HG03558 (cell line): ENCODE data around the gene DPY19L1.
"Not testable (repeated sequence)": the region's sequence is repeated elsewhere in the genome, so short reads cannot be mapped to it uniquely, and the experiment has no call there.

ENCODE experiments used
- ATAC-seq: cut with Tn5 transposase; IDR thresholded peaks from one replicate; pipeline ENCODE4 v1.9.1; 2021; ENCODE audit warnings: moderate number of reproducible peaks; ENCODE audit not compliant: unreplicated experiment; ENCODE audit errors: extremely low read depth

The DPY19L1 gene

DNA sequence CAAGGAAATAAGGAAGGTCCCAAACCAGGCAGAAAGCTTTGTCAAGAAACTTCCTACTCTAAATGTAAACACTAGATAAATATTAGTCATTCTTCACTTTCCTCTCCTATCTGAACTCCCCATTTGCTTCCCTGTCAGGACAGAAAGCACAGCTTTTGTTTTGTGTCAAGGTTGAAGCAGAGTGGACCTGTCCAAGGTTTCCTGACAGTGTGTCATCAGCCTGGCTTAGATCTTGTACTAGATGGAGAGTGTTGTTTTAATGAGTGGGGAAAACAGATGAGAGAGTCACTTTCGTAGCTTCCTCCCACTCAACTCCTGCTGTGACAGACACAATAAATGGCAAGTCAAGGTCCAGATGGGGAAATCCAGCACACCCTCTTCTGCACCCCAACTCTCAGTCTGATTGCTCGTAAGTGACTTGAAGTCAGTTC is 101.5 kb downstream of the DPY19L1 start:
- ATAC-seq, result not testable (repeated sequence)

DNA sequence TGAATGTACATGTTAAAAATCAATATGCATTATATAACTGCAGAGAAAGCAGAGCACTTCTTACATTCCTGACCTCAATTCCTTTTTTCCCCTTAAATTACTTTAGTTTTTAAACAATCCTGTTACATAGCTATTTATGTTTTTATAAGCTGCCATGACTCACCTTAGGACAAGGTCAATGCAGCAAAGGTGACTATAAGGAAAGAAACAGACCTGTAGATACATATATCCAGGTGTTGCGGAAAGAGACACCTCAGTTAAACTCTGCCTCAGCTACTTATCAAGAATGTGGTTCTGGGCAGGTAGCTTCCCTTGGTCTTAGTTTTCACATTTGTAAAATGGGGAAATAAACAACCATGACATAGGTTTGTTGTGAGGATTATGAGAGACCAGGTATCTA is 105.5 kb downstream of the DPY19L1 start:
- ATAC-seq, result no peak

DNA sequence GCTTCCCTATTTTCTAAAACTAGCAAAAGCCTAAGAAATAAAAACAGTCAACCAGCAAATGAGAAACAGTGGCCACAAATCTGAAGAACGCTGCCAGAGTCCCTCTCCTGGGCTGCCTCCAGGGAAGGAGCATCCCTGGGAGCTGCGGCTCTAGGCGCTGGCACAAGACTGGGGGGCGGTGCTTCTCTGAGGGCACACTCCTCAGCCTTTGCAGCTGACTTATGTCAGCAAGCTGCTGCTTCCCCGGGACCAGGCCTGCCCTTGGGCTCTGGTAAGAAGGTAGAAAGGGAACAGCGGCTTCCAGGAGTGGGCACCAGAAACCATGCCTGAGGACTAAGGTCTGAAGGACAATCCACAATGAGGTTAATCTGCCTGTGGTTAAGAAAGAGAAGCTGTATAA is 107.5 kb downstream of the DPY19L1 start:
- ATAC-seq, result not testable (repeated sequence)

DNA sequence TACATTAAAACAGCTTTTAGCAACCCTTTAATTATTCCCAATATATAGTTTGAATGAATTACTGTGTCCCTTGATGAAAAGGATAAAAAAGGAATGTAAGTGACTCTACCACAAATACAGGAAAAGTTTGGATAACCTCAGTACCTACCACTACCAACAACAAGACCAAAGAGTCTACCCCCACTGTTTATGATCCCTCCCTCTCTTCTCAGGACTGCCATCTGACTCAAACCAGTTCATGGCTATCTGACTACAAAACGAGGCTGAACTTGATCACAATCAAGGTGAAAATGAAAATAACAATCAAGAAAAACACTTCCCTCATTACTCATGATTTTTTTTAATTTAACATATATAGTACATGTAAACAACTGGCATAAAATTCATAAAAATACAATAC is 108.7 kb downstream of the DPY19L1 start:
- no peak for ATAC-seq

DNA sequence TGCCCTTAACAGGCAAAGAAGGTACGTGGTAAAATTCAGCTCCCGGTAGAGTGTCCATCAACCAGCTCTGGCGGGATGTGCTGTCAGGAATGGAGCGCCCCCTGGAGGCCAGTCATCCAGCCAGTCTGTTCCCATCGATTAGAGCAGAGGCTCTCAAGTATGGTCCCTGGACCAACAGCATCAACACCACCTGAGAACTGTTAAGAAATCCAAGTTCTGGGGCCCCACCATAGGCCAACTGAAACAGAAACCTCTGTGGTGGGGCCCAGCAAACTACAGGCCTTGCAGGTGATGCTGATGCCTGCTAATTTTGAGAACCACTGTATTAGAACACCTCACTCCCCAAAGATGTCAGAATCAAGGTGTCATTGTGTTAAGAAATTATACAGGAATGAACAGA is 109.2 kb downstream of the DPY19L1 start:
- peak; percentile 54 for ATAC-seq

DNA sequence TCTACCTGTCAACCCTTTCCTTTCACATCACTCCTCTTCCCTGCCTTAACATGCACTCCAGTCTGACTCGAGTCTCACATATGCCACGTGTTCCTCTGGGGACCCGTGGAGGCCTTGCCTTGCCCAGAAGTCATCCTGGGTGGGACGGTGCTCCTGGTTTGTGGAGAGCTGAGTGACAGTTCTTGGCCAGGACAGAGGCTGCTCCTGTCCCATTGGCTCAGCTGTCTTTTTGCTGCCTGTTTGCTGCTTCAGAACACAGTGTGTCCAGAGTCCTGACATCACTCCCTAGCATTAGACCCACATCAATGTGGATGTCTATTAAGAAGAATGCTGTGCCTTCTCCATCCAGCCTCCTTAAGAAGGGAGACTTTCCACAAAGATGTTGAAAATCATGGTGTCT is 116.8 kb downstream of the DPY19L1 start:
- ATAC-seq, result not testable (repeated sequence)

DNA sequence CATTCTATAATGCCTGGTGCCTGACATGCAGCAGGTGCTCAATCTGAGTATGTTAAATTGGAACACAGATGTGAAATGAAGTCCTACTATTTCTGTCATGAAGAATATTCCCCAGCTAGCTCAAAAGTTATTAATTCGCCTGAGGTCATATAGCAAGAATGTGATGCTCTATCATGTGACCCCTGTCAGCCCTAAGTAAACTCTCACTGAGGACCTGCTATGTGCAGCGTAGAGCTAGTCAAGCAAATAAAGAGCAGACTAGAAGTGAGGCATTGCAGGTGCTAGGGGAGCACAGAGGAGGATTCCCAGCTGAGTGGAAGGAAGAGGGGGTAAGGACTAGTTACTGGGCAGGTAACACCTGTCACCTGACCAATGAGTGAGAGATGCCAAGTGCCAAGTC is 118.2 kb downstream of the DPY19L1 start:
- not testable (repeated sequence) for ATAC-seq

DNA sequence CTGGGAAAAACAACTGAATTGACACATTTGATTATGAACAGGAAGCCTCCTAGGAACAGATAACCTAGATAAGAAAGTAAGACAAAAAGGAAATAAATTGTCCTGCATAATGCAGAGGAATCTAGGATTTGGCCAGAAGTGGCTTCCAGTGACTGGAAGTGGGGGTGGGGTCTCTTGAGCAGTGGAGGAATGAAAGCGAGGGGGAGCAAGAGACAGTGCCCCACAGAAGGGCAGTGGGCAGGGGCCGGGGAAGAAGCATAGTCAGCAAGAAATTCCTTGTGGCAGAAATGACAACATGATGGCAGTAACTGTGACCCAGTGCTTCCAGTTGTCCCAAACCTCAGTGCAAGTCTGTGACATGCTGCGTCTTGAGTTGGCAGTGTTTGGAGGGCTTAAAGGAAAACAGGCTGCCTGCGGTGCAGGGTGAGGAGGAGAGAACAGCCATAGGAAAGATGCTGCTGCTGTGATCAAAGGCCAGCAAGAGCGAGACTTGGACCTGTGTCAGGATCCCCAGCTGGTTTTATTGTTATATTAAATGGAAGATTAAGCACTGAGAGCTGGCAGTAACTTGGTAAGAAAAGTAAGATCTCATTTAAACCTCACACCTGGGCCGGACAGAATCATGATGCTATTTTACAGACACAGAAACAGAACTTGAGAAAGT is 119.0 kb downstream of the DPY19L1 start:
- not testable (repeated sequence) for ATAC-seq

DNA sequence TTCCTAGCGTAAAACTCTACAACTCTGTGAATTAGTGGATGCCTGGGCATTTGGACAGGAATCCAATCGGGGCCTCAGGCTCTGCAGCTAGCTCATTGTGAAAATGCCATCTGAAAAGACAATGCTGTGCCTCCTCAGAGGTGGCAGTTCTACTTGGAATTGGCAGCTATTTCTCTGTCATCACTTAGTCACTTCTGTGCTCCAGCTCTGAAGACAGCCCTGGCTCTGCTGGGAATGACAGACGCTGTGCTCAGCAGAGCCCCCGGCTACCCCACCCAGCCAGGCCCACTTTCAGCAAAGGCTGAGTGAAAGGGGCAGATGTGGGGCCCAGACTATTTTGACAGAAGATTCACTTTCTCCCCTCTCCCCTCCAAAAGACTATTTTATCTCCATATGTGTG is 119.8 kb downstream of the DPY19L1 start:
- ATAC-seq, result not testable (repeated sequence)

DNA sequence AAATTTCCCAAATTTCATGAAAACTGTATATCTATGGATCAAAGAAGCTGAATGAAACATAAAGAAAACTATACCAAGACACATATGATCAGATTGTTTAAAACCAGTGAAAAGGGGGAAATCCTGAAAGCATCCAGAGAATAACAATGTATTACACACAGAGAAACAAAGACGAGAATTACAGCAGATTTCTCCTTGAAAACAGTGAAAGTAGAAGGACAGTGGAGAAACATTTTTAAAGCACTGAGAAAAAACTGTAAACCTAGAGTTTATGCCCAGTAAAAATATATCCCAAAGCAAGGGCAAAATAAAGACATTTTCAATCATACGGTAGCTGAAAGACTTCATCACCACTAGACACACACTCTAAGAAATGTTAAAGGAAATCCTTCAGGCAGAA is 121.0 kb downstream of the DPY19L1 start:
- no peak for ATAC-seq

DNA sequence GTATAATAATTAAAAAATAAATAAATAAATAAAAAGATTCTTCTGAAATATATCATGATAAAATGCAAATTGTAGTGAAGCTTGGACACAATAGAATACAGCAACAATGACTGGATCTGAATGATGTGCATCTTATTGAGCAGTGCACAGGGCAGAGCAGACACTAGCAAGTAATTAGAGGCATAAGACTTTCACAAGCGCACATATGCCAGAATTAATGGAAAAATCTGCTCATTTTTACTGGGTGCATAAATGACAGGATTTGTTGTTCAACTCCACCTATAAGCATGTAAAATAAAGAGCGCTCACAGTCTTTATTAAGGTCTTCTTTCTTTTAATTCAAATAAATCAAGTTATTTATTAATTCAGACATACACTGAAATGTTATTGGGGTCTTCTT is 125.0 kb downstream of the DPY19L1 start:
- ATAC-seq, result no peak

DNA sequence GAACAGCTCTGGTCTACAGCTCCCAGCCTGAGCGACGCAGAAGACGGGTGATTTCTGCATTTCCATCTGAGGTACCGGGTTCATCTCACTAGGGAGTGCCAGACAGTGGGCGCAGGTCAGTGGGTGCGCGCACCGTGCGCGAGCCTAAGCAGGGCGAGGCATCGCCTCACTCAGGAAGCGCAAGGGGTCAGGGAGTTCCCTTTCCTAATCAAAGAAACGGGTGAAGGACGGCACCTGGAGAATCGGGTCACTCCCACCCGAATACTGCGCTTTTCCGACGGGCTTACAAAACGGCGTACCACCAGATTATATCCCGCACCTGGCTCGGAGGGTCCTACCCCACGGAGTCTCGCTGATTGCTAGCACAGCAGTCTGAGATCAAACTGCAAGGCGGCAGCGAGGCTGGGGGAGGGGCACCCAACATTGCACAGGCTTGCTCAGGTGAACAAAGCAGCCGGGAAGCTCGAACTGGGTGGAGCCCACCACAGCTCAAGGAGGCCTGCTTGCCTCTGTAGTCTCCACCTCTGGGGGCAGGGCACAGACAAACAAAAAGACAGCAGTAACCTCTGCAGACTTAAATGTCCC is 130.9 kb downstream of the DPY19L1 start:
- ATAC-seq, result not testable (repeated sequence)

DNA sequence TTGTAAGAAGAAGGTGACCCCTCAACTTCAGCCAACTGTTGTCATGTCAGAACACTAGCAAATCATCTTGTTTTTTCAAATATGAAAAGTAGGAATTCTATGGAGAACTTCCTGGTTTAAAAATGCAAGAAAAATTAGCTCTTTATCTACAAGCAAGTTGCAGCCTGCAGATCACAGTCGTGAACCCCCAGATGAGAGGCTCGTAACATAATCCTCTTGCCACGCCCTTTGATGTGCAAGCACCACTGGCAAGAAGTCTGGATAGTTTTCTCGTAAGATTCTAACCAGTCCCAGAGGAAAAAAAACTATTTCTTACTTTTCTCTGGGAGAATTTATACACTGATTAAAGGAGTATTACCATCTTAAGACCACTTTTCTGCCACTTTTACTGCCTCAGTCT is 132.3 kb downstream of the DPY19L1 start:
- no peak for ATAC-seq

DNA sequence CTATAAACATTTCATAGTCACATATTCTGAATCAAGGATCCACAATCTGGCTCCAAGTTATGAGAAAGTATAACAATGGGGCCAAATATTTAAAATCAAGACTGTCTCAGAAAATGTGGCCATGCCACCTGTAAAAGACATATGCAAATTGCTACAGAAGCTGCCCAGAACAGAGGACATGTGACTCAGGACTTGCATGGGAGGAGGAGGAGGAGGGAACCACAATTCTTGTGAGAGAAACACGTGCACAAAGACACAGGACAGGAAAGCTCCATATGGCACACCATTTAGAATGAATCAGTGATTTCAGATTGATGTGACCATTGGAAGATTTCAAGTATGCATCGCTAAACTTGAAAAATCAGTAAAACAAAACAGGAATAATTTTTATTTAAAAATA is 133.4 kb downstream of the DPY19L1 start:
- not testable (repeated sequence) for ATAC-seq

DNA sequence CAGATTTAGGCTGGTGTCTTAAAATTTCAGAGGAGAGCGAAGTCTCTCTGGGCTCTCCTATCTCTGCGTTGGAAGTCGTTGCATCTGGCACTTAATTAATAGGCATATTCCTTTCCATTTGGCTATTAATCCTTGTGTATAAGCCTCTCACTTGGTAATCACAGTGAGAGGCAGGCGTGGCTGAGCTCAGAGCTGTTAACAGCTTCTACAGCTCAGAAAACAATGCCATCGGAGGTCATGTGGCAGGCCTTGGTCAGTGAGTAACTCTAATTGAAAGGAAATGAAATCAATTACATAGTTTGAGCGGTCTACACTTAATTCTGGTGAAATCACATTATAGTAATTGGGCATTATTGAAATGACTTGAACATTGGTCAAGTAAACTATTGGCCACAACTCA is 135.1 kb downstream of the DPY19L1 start:
- no peak for ATAC-seq

DNA sequence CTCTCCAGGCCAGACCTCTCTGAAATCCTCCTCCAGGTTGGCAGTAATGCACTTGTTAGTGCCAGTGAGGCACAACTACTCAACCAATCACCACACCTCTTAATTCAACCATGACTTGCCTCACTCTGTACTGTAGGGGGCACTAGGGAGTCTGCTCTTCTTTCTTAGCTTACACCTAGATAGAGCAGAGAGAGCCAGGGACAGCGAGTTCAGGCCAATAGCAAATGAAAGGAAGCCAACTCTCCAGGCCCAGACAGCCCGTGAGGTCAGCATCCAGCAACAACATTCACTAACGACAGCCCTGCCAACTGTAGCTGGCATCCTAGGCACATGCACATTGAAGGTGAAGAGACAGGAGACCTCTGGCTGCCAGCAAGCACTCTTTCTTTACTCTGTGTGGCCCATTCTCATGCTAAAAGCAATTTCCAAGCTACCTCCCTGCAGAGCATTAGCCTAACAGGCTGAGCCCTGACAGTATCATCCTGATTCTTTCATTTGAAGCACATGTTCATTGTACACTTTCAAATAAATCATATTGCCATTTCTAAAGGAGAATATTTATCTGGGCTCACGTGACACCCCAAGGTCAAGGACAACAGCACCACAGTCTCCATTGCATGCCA is 136.3 kb downstream of the DPY19L1 start:
- ATAC-seq, result no peak

DNA sequence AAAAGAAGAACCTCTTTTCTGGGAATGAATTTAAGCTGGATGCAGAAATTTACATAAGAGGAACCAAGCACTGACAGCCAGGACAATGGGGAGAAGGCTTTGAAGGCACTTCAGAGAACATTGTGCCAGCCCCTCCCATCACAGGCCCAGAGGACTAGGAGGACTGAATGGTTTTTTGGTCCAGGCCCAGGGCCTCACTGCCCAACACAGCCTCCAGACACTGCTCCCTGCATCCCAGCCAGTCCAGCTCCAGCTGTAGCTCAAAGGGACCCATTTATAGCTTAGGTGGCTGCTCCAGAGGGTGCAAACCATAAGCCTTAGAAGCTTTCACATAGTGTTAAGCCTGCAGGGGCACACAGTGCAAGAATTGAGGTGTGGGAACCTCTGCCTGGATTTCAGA is 142.1 kb downstream of the DPY19L1 start:
- no peak for ATAC-seq

DNA sequence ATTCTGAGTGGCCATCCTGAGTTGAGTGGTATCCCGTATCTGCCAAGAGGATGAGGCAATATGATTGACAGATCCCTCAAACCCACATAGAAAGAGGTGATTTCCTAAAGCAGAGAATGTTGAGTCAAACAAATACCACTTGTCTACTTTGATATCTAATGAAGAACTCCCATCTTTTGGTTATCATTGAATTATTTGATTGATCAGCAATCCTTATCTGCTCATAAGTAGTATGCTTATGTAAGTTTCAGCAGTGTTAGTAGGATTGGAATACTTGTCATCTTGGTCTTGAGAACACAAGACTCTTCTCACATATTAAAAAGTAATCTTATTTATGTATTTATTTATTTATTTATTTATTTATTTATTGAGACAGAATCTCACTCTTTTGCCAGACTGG is 147.3 kb downstream of the DPY19L1 start:
- ATAC-seq, result no peak

DNA sequence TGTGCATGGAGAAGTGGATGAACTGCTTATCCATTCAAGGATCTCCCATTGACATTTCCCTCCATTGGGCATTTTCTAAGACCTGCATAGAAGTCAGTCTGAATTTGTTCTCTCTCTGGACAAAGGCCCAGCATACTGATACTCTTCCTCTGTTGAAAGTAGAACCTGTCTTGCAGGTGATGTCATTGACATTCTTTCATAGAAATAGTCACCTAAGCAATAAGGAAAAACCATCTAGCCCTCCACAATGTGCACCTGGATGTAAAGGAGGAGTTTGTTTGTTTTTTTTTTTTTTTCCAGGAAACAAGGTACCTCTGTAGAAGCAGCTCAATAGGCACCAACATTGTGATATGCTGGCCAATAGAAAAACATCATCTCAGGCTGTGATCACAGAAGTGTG is 150.4 kb downstream of the DPY19L1 start:
- no peak for ATAC-seq

DNA sequence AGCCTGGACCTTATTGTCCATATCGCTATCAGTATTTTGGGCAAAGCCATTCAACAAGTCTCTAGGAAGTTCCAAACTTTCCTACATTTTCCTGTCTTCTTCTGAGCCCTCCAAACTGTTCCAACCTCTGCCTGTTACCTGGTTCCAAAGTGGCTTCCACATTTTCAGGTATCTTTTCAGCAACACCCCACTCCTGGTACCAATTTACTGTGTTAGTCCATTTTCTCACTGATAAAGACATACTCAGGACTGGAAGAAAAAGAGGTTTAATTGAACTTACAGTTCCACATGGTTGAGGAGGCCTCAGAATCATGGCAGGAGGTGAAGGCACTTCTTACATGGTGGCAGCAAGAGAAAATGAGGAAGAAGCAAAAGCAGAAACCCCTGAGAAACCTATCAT is 153.4 kb downstream of the DPY19L1 start:
- ATAC-seq, result not testable (repeated sequence)

DNA sequence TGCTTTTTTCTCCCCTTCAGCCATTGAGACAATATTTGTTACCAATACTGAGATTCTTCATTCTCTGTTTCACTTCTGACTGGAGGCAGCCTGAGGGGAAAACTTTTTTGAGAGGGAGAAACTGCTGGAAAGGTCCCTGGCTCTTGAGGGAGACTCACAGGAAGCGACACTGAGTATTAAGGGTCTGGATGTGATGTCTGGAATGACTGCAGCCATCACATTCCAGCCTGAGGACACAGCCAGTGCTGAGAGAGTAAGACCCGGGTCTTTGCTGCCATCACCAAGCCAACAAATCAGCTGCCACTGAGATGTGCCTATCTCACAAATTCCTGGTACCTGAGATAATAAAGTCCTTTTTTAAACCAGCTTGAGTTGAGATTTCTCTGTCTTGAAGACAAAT is 157.4 kb downstream of the DPY19L1 start:
- no peak for ATAC-seq
